ENCODE data around the gene MSMO1.

GRCh38 chr4:165382640-165383039, 55.2 kb downstream of the MSMO1 start:
- TF ChIP-seq CTCF (optimal IDR thresholded peaks at IDR 0.05 in 1 of 3, IDR thresholded peaks at IDR 0.05 in 1 of 3, conservative IDR thresholded peaks at IDR 0.05 in 1 of 3; ENCODE audit: extremely low read depth in 1 of 3, insufficient read depth in 2 of 3, low read length in 3 of 3) (no peak), EZH2 (IDR thresholded peaks at IDR 0.05; ENCODE audit: low read length) (no peak)
